Testis (tissue), 3 donors: ENCODE results near the gene EVI2B. TPM values are rescaled to one million over a fixed set of nuclear protein-coding genes. Genes with fewer than 3 reads are reported as not detected.

Source experiments
- DNase-seq: peaks from one replicate; pipeline ENCODE4 v3.0.0-alpha.2; 2019
- H3K27ac ChIP-seq, 2 donors: fragments of 200-600 bp; sonication (generic); one replicate each; pipeline ENCODE4 v1.5.1; 2019
- H3K27me3 ChIP-seq: fragments of 200-600 bp; sonication (generic); one replicate; pipeline ENCODE4 v1.5.1; 2019
- H3K36me3 ChIP-seq: fragments of 200-600 bp; sonication (generic); one replicate; pipeline ENCODE4 v1.5.1; 2017; ENCODE audit warnings: low read depth; ENCODE audit errors: missing control alignments
- H3K4me1 ChIP-seq: fragments of 200-600 bp; sonication (generic); one replicate; pipeline ENCODE4 v1.5.1; 2019
- H3K4me3 ChIP-seq, 2 donors: fragments of 200-600 bp; sonication (generic); one replicate each; pipeline ENCODE4 v1.5.1; 2017 to 2019
- H3K9me3 ChIP-seq: fragments of 200-600 bp; sonication (generic); one replicate; pipeline ENCODE4 v1.5.1; 2017
- POLR2A ChIP-seq: fragments of 450-650 bp; IDR thresholded peaks from one replicate; pipeline ENCODE4 v1.6.1; 2017; ENCODE audit warnings: antibody characterized with exemption, mild to moderate bottlenecking, moderate library complexity
- WGBS, 2 donors: methylation state at CpG; one replicate each; pipeline ENCODE4 v1.1.5; 2018; 5-methylcytosine and 5-hydroxymethylcytosine counted together
- intact Hi-C: fragments of 100-400 bp; cut with DNase I; formaldehyde crosslinking; loops from one replicate; pipeline ENCODE4 v1.15.1; 2023; ENCODE audit warnings: low total_unique reads
- polyA plus RNA-seq: library from polyadenylated mRNA; stranded (reverse); fragments of 350-450 nt; fragmentation: Illumina TruSeq; extraction: RNeasy Lipid Tissue Mini Kit (QIAGEN cat#74804); gene quantifications from one replicate; pipeline ENCODE4 v1.2.3, GENCODE V29; 2014; ENCODE audit warnings: low read depth, low replicate concordance; ENCODE audit not compliant: insufficient read depth
- total RNA-seq, 2 donors: library from RNA; depleted of rRNA; stranded (reverse); fragments of >200 nt; gene quantifications; one replicate each; pipeline ENCODE4 v1.2.3, GENCODE V29; 2016
- TF ChIP-seq, protein P1 (sequence below), 3 experiments: fragments of 450-650 bp in 2 of 3; fragments of 200-600 bp in 1 of 3; sonication (generic) in 1 of 3; IDR thresholded peaks; one replicate each; pipeline ENCODE4 v1.5.1; 2016 to 2019; ENCODE audit warnings: antibody characterized with exemption in 3 of 3, mild to moderate bottlenecking in 2 of 3, moderate library complexity in 1 of 3

The EVI2B gene
- total and polyA plus RNA-seq, 3 donors from 2014 or later = 1.4 to 6.0 (median 3.4) TPM

DNA sequence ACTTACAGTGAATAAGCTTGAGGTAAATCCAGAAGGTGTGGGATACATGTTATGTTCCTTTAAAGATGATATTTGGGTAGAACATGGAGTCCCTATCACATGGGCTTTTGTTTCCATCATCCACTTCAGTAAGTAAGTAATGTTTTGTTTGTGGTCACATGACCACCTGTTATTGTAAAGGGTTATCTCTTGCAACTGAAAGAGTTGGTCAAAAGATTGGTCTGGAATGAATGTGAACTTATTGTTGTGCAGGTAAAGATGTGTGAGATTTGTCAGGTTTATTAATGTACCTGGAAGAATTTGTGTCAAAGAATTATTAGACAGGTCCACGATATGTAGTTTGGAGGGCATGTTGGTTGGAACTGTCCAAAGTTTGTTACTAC, 18.4 kb downstream of the EVI2B start:
- no peaks in the 10 kb centered on the region for H3K27me3 ChIP-seq
- H3K4me3 ChIP-seq = no peak overlapping the region
- no peak overlapping the region for H3K27ac ChIP-seq
- H3K9me3 ChIP-seq = no peaks in the 10 kb centered on the region
- H3K4me1 ChIP-seq = no peaks in the 10 kb centered on the region
- H3K36me3 ChIP-seq = no peaks in the 10 kb centered on the region
- TF ChIP-seq, protein P1, sequence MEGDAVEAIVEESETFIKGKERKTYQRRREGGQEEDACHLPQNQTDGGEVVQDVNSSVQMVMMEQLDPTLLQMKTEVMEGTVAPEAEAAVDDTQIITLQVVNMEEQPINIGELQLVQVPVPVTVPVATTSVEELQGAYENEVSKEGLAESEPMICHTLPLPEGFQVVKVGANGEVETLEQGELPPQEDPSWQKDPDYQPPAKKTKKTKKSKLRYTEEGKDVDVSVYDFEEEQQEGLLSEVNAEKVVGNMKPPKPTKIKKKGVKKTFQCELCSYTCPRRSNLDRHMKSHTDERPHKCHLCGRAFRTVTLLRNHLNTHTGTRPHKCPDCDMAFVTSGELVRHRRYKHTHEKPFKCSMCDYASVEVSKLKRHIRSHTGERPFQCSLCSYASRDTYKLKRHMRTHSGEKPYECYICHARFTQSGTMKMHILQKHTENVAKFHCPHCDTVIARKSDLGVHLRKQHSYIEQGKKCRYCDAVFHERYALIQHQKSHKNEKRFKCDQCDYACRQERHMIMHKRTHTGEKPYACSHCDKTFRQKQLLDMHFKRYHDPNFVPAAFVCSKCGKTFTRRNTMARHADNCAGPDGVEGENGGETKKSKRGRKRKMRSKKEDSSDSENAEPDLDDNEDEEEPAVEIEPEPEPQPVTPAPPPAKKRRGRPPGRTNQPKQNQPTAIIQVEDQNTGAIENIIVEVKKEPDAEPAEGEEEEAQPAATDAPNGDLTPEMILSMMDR (IDR thresholded peaks at IDR 0.05) = no peak
- no peak for TF ChIP-seq POLR2A
- DNase-seq = no peak
- intact Hi-C loops = no loop called here
- 89 to 92% methylated on average over 1 of the region's 1 CpG for WGBS, 2 donors

DNA sequence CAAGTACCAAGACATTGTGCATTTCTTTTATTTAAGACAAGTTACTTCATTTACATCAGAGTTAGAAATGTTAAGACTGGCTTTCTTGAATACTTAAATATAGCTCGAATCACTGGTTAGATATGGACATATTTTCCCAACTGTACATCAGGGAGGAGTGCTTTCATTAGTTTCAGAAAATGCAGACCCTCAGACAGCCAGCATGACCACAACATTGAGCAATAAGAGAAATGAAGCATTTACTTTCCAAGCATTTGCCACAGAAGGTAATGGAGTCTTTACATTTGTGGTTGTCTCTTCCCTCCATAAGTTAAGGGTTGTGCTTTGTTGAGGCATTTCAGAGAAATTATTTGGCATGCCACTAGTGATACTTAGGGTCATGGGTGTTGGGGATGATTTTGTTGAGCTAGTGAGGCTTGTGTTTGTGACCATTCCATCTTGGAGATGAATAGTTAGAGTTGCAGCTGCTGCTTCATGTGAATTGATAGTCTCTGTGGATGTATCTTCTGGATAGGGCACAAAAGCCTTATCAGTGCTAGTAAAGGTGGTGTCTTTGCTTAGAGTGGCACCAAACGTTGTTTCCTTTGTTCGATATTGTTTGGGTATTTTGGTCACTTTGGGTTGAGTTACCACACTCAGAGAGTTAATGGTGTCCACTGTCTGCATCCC, 18.9 kb downstream of the EVI2B start:
- no peak overlapping the region for H3K4me3 ChIP-seq
- H3K4me1 ChIP-seq = no peaks in the 10 kb centered on the region
- H3K27ac ChIP-seq = no peak overlapping the region
- no peaks in the 10 kb centered on the region for H3K9me3 ChIP-seq
- no peaks in the 10 kb centered on the region for H3K27me3 ChIP-seq
- no peak for TF ChIP-seq POLR2A
- TF ChIP-seq, protein P1 (IDR thresholded peaks at IDR 0.05) = no peak
- DNase-seq = no peak
- H3K36me3 ChIP-seq = no peaks in the 10 kb centered on the region
- intact Hi-C loops = no loop called here
- WGBS, 2 donors = 87% methylated on average over 3 of the region's 3 CpGs

DNA sequence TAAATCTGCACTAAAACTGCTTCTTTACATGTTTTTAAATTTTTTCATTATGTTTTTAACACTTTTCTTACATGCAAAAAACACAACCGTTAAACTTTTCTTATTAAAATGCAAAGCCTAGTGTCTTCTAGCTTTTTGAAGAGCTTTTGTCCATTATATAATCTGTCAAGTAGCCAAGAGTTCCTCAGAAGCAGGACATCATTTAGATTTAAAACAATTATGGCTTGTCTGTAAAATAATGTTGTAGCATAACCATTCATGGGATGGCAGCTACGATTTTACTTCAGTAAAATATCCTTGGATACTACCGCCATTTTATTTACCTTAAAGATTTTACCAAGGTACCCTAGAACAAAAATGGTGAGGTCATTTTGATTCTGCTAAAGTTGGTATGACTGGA, 19.6 kb downstream of the EVI2B start:
- TF ChIP-seq, protein P1 (IDR thresholded peaks at IDR 0.05) = no peak
- no peak for TF ChIP-seq POLR2A
- no peak for DNase-seq
- H3K27ac ChIP-seq = no peak overlapping the region
- no peaks in the 10 kb centered on the region for H3K9me3 ChIP-seq
- 90 to 93% methylated on average over 3 of the region's 3 CpGs for WGBS, 2 donors
- intact Hi-C loops = no loop called here
- H3K36me3 ChIP-seq = no peaks in the 10 kb centered on the region
- H3K27me3 ChIP-seq = no peaks in the 10 kb centered on the region
- no peaks in the 10 kb centered on the region for H3K4me1 ChIP-seq
- no peak overlapping the region for H3K4me3 ChIP-seq

DNA sequence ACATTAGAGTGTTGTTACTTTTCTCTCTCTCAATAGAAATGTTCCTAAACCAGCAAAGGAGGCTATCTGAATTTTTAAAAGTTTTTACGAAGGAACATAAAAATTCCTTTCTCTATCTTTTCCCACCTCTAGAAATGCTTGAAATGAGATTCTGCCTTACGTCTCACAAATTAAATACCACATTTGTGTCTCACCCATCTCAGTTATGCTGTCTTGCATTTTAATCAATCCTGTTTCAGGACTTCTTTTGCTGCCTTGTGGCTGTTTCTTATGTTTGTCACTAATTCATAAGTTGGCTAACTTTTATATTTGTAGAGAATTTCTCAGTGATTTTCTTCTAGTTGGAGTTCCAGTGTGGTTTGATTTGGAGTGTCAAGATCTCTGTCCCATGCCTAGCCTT, 20.3 kb downstream of the EVI2B start:
- no peaks in the 10 kb centered on the region for H3K36me3 ChIP-seq
- no peak for TF ChIP-seq POLR2A
- TF ChIP-seq, protein P1 (IDR thresholded peaks at IDR 0.05) = no peak
- intact Hi-C loops = no loop called here
- H3K4me1 ChIP-seq = no peaks in the 10 kb centered on the region
- no peak overlapping the region for H3K4me3 ChIP-seq
- no peak overlapping the region for H3K27ac ChIP-seq
- no peaks in the 10 kb centered on the region for H3K9me3 ChIP-seq
- no peak for DNase-seq
- 93 to 95% methylated on average over 2 of the region's 2 CpGs for WGBS, 2 donors
- H3K27me3 ChIP-seq = no peaks in the 10 kb centered on the region

DNA sequence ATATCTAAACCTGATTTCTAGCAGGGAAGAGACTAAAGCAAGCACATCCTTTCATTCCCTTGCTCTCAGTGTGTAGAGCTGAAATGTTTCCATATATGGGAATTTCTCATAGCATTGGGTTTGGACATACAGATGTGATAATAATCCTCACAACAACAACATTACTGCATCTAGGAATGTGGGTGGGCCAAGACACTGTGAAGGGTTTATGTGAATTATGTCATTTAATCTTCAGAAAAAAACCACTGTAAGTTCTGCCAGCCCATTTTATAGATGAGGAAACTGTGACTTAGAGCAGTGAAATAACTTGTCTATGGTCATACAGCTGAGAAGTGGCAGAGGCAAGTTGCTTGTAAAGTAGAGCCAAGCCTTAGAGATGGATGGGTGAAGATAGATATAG, 22.0 kb downstream of the EVI2B start:
- H3K9me3 ChIP-seq = no peaks in the 10 kb centered on the region
- H3K4me3 ChIP-seq = no peak overlapping the region
- intact Hi-C loops = no loop called here
- no peak overlapping the region for H3K27ac ChIP-seq
- H3K36me3 ChIP-seq = no peaks in the 10 kb centered on the region
- TF ChIP-seq POLR2A = no peak
- TF ChIP-seq, protein P1 (IDR thresholded peaks at IDR 0.05) = no peak
- no peaks in the 10 kb centered on the region for H3K27me3 ChIP-seq
- no peaks in the 10 kb centered on the region for H3K4me1 ChIP-seq
- DNase-seq = no peak
